ENCODE data around the gene BCAP29. TPM values are rescaled to one million over a fixed set of nuclear protein-coding genes. Genes with fewer than 3 reads are reported as not detected.

The BCAP29 gene
- polyA plus RNA-seq, 1 donor (not counting 4 experiments of a cell fraction or from before 2014, with no cell fraction given): 141 TPM

DNA sequence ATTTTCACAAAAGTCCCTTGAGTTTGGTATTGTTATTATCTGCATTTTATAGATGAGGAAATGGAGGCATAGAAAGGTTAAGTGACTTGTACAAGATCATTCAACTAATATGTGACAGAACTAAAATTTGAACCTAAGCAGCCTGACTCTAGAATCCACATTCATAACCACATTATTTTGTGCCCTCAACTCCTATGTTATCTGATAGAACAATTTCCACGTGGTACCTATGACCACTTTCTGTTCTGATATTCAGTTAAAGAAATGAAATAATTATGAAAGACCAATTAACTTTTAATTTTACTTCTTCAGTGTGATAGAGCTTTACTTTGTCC lies 17.5 kb downstream of the BCAP29 start:
- dilution Hi-C loops (cut with MboI; ENCODE audit: extremely low pct_ligation_motif_present, low sequenced_read_pairs): no loop called here
- no peaks in the 10 kb centered on the region for H3K79me2 ChIP-seq (ENCODE audit: control insufficient read depth, insufficient read depth, low read length)
- H4K20me1 ChIP-seq (ENCODE audit: control insufficient read depth, extremely low read depth, insufficient read depth, low read length): no peaks in the 10 kb centered on the region
- H3K4me2 ChIP-seq (ENCODE audit: control insufficient read depth, extremely low read depth, insufficient read depth, low read depth, low read length): no peak overlapping the region
- H3K4me1 ChIP-seq (ENCODE audit: control insufficient read depth, extremely low read depth, insufficient read depth, low read length): peaks cover 35% of the 10 kb centered on the region
- no peak overlapping the region for H2AFZ ChIP-seq (ENCODE audit: control insufficient read depth, low read length)
- no peaks in the 10 kb centered on the region for H3K9me3 ChIP-seq (ENCODE audit: control insufficient read depth, low read depth, low read length)
- TF ChIP-seq, protein P1, sequence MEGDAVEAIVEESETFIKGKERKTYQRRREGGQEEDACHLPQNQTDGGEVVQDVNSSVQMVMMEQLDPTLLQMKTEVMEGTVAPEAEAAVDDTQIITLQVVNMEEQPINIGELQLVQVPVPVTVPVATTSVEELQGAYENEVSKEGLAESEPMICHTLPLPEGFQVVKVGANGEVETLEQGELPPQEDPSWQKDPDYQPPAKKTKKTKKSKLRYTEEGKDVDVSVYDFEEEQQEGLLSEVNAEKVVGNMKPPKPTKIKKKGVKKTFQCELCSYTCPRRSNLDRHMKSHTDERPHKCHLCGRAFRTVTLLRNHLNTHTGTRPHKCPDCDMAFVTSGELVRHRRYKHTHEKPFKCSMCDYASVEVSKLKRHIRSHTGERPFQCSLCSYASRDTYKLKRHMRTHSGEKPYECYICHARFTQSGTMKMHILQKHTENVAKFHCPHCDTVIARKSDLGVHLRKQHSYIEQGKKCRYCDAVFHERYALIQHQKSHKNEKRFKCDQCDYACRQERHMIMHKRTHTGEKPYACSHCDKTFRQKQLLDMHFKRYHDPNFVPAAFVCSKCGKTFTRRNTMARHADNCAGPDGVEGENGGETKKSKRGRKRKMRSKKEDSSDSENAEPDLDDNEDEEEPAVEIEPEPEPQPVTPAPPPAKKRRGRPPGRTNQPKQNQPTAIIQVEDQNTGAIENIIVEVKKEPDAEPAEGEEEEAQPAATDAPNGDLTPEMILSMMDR (optimal IDR thresholded peaks at IDR 0.05 in 1 of 3, IDR thresholded peaks at IDR 0.05 in 1 of 3, conservative IDR thresholded peaks at IDR 0.05 in 1 of 3; ENCODE audit: extremely low read depth in 1 of 3, insufficient read depth in 2 of 3, low read length in 3 of 3): no peak
- no peak for TF ChIP-seq EZH2 (IDR thresholded peaks at IDR 0.05; ENCODE audit: low read length)
- H3K27ac ChIP-seq (ENCODE audit: control insufficient read depth, insufficient read depth, low read length): no peak overlapping the region
- H3K27me3 ChIP-seq (ENCODE audit: control insufficient read depth, extremely low read depth, insufficient read depth, low read length): no peaks in the 10 kb centered on the region
- H3K9ac ChIP-seq (ENCODE audit: control insufficient read depth, extremely low read depth, insufficient read depth, low read length): no peak overlapping the region
- FAIRE-seq (peak; percentile 46), DNase-seq (ENCODE audit: low read depth, low spot score) (no peak)
- no peak overlapping the region for H3K4me3 ChIP-seq (ENCODE audit: control insufficient read depth in 2 of 3, extremely low read depth in 1 of 3, insufficient read depth in 2 of 3, low read depth in 1 of 3, low read length in 3 of 3)
- peaks cover 8 to 11% of the 10 kb centered on the region in 2 experiments for H3K36me3 ChIP-seq (ENCODE audit: control insufficient read depth in 2 of 2, extremely low read depth in 1 of 2, insufficient read depth in 2 of 2, low read length in 2 of 2)
- no peaks in the 10 kb centered on the region for H3K9me1 ChIP-seq (ENCODE audit: control insufficient read depth, extremely low read depth, insufficient read depth, low read length)

DNA sequence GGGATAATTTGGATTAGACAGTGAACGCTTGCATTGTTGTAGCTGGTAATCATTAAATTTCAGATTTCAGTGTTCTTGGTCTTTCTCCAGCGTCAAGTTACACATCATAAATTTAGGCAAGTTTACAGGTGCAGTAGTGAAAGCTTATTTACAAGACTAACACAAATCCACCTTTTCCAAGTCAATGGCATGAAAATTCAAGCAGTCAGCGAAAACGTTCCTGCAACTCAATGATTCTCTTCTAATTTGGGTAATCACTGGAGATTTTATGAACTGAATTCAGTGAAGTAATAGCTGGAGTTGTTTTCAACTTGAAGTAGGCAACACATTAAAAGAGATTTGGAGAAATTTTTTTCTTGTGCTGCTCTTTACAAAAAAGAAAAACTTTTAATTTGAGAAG lies 17.9 kb downstream of the BCAP29 start:
- Histone ChIP-seq H2AFZ (ENCODE audit: control insufficient read depth, low read length) (no peak overlapping the region), H3K27ac (ENCODE audit: control insufficient read depth, insufficient read depth, low read length) (no peak overlapping the region), H3K9me3 (ENCODE audit: control insufficient read depth, low read depth, low read length) (no peaks in the 10 kb centered on the region), H4K20me1 (ENCODE audit: control insufficient read depth, extremely low read depth, insufficient read depth, low read length) (no peaks in the 10 kb centered on the region), H3K4me2 (ENCODE audit: control insufficient read depth, extremely low read depth, insufficient read depth, low read depth, low read length) (no peak overlapping the region), H3K4me1 (ENCODE audit: control insufficient read depth, extremely low read depth, insufficient read depth, low read length) (peaks cover 35% of the 10 kb centered on the region), H3K27me3 (ENCODE audit: control insufficient read depth, extremely low read depth, insufficient read depth, low read length) (no peaks in the 10 kb centered on the region), H3K4me3 (ENCODE audit: control insufficient read depth in 2 of 3, extremely low read depth in 1 of 3, insufficient read depth in 2 of 3, low read depth in 1 of 3, low read length in 3 of 3) (no peak overlapping the region), H3K9ac (ENCODE audit: control insufficient read depth, extremely low read depth, insufficient read depth, low read length) (no peak overlapping the region), H3K9me1 (ENCODE audit: control insufficient read depth, extremely low read depth, insufficient read depth, low read length) (no peaks in the 10 kb centered on the region), H3K79me2 (ENCODE audit: control insufficient read depth, insufficient read depth, low read length) (no peaks in the 10 kb centered on the region), H3K36me3 (ENCODE audit: control insufficient read depth in 2 of 2, extremely low read depth in 1 of 2, insufficient read depth in 2 of 2, low read length in 2 of 2) (peaks cover 8 to 11% of the 10 kb centered on the region in 2 experiments)
- FAIRE-seq (no peak), DNase-seq (ENCODE audit: low read depth, low spot score) (no peak)
- dilution Hi-C loops (cut with MboI; ENCODE audit: extremely low pct_ligation_motif_present, low sequenced_read_pairs): no loop called here
- no peak for TF ChIP-seq EZH2 (IDR thresholded peaks at IDR 0.05; ENCODE audit: low read length)
- TF ChIP-seq, protein P1 (optimal IDR thresholded peaks at IDR 0.05 in 1 of 3, IDR thresholded peaks at IDR 0.05 in 1 of 3, conservative IDR thresholded peaks at IDR 0.05 in 1 of 3; ENCODE audit: extremely low read depth in 1 of 3, insufficient read depth in 2 of 3, low read length in 3 of 3): no peak
